ENCODE results near the gene RAMP2. TPM values are rescaled to one million over a fixed set of nuclear protein-coding genes. Genes with fewer than 3 reads are reported as not detected.

The RAMP2 gene
- total RNA-seq, 1 experiment from 2014 or later = 11.7 TPM

DNA sequence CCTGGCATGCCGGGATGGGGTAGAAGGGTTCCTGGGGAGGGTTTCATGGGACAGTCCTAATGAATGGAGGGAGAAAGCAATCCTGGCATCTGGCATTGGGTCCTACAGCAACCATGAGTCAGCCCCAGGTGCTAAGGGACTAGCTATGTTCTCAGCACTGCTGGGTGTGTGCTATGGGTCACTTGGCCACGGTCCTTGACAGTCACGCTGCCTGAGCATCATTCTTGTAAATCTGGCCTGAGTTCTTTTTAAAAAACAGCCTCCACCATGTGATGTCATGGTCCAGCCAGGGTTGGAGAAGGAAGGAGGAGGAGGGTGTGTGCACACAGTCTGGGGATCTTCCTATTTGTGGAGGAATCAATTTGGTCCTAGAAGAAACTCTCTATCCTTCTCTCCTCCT lies 6.2 kb upstream of the RAMP2 start:
- H3K9me3 Mint-ChIP-seq = no peaks in the 10 kb centered on the region
- no peaks in the 10 kb centered on the region for H3K4me1 Mint-ChIP-seq

More for the DNA sequence above, 6.2 kb upstream of the RAMP2 start:
- H3K27ac Mint-ChIP-seq = no peak overlapping the region
- Histone ChIP-seq H3K27me3 (ENCODE audit: insufficient read depth, low read length) (peaks cover 4% of the 10 kb centered on the region; the same call in 1 of the 2 replicates), H2BK20ac (ENCODE audit: low read depth, low read length, poor library complexity, severe bottlenecking) (no peak overlapping the region), H2BK12ac (ENCODE audit: insufficient read length, low read depth, low read length) (no peak overlapping the region), H4K20me1 (ENCODE audit: control insufficient read depth, insufficient read depth, insufficient read length) (no peaks in the 10 kb centered on the region), H3K79me1 (ENCODE audit: insufficient read depth, low read depth, low read length, poor library complexity, severe bottlenecking) (no peaks in the 10 kb centered on the region), H3K9me3 (ENCODE audit: control insufficient read depth, low read depth, low read length) (no peaks in the 10 kb centered on the region), H2BK5ac (ENCODE audit: insufficient read length, low read length) (no peak overlapping the region), H3K4ac (ENCODE audit: low read depth, low read length) (no peak overlapping the region), H4K91ac (ENCODE audit: insufficient read length, low read depth, low read length) (no peak overlapping the region), H2AFZ (ENCODE audit: low read length) (no peak overlapping the region), H4K8ac (replicated peaks; ENCODE audit: insufficient read length, low read depth, low read length) (no peak overlapping the region), H3K14ac (ENCODE audit: insufficient read depth, low read length) (no peak overlapping the region), H2BK120ac (ENCODE audit: low read depth, low read length, poor library complexity, severe bottlenecking) (no peak overlapping the region), H3K18ac (ENCODE audit: insufficient read length, low read depth, low read length) (no peak overlapping the region), H3K23me2 (ENCODE audit: insufficient read length, low read depth, low read length, poor library complexity, severe bottlenecking) (no peaks in the 10 kb centered on the region), H3K9ac (ENCODE audit: extremely low read depth, insufficient read length, low read length) (no peak overlapping the region), H3K4me2 (ENCODE audit: insufficient read depth, insufficient read length, low read length) (no peak overlapping the region), H3K4me1 (ENCODE audit: insufficient read depth, low read length) (no peaks in the 10 kb centered on the region), H4K5ac (ENCODE audit: insufficient read length, low read depth, low read length) (no peak overlapping the region), H3T11ph (ENCODE audit: low read length) (no peak overlapping the region), H3K23ac (ENCODE audit: insufficient read length, low read depth, low read length) (no peak overlapping the region), H2BK15ac (ENCODE audit: low read depth, low read length) (no peak overlapping the region), H3K56ac (ENCODE audit: insufficient read length, low read depth, low read length) (no peak overlapping the region), H2AK5ac (ENCODE audit: insufficient read length, low read length) (no peak overlapping the region), H3K79me2 (ENCODE audit: insufficient read depth, low read length) (no peaks in the 10 kb centered on the region), H3K27ac (ENCODE audit: insufficient read length, low read depth, low read length) (no peak overlapping the region)
- DNase-seq = no peak
- H3K36me3 Mint-ChIP-seq (ENCODE audit: insufficient read depth in 1 of 3, low read depth in 3 of 3) = no peaks in the 10 kb centered on the region
- no CpG with 5 or more reads among the region's 3 CpGs for WGBS (ENCODE audit: extremely low coverage, insufficient read length, low lambda C conversion rate)
- peaks cover 28% of the 10 kb centered on the region for H3K27me3 Mint-ChIP-seq (ENCODE audit: low read depth)
- no peak overlapping the region for H3K4me3 Mint-ChIP-seq
- no peak for TF ChIP-seq CTCF (conservative IDR thresholded peaks at IDR 0.05)

All from H9 (cell line).